Suprapubic skin (tissue), 3 donors: ENCODE results near the gene ARSG.

ENCODE experiments used
- POLR2AphosphoS5 ChIP-seq, 3 donors: sonication (generic); formaldehyde crosslinking; IDR thresholded peaks; one replicate each; pipeline ENCODE4 v1.6.1; 2017; ENCODE audit warnings: antibody characterized with exemption in 3 of 3
- TF ChIP-seq, protein P1 (sequence below), 2 donors: fragments of 200-600 bp in 1 of 2; fragments of 450-650 bp in 1 of 2; sonication (generic) in 1 of 2; IDR thresholded peaks; one replicate each; pipeline ENCODE4 v1.5.1; 2016 to 2019; ENCODE audit warnings: antibody characterized with exemption in 2 of 2, mild to moderate bottlenecking in 1 of 2, moderate library complexity in 1 of 2

DNA sequence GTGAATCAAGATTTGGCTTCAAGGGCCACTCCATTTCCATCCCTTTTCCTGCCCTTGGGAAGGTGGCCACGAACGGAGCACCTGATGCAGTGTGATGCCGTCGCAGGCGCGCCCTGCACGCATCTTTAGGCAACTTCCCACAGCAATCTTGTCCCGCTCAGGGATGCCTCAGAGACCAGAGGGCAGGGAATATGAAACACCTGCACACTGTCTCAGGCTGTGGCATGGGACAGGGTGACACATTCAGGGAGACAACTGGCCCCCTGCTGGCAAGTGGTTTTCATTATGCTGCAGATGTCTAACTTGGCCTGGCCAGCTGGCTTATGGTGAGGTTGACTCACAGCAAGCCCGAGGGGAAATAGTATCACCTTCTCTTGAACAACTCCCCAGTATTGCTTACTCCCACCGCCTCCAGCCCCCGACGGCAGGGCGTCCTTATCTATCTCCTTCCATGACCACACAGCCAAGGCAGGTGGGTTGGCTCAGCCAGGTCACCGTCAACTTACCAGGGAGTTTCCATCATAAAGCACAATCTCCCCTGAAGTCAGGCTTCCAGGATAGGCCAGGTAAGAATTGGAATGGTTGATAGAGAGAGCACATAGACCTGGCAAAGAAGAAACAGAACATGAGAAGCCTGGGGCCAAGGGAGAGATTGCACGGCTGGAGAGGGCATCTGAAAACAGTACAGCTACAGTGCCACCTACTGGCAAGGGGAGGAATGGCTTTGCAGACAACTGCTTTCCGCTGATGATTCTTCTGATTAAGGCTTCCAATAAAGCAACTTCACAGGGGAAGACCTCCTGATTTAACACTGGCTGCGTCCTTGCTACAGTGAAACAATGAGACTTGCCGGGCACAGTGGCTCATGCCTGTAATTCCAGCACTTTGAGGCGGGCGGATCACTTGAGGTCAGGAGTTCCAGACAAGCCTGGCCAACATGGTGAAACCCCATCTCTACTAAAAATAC, 144.9 kb downstream of the ARSG start:
- peak in 1 of 3 donors; percentile 32 for TF ChIP-seq POLR2AphosphoS5 (IDR thresholded peaks at IDR 0.05)
- TF ChIP-seq, protein P1, sequence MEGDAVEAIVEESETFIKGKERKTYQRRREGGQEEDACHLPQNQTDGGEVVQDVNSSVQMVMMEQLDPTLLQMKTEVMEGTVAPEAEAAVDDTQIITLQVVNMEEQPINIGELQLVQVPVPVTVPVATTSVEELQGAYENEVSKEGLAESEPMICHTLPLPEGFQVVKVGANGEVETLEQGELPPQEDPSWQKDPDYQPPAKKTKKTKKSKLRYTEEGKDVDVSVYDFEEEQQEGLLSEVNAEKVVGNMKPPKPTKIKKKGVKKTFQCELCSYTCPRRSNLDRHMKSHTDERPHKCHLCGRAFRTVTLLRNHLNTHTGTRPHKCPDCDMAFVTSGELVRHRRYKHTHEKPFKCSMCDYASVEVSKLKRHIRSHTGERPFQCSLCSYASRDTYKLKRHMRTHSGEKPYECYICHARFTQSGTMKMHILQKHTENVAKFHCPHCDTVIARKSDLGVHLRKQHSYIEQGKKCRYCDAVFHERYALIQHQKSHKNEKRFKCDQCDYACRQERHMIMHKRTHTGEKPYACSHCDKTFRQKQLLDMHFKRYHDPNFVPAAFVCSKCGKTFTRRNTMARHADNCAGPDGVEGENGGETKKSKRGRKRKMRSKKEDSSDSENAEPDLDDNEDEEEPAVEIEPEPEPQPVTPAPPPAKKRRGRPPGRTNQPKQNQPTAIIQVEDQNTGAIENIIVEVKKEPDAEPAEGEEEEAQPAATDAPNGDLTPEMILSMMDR (IDR thresholded peaks at IDR 0.05) = peak; percentile 91 to 92
